ENCODE measurements around the gene ZDHHC14. TPM values are rescaled to one million over a fixed set of nuclear protein-coding genes. Genes with fewer than 3 reads are reported as not detected.

ZDHHC14 gene
- total RNA-seq, 4 donors from 2014 or later = 7.3 to 14.4 (median 8.1) TPM

- no peak overlapping the region for H3K27ac ChIP-seq
- ATAC-seq = no peak
- WGBS, 2 donors (ENCODE audit: low coverage in 1 of 2) = 40 to 77% methylated on average over 1 to 5 of the region's 5 CpGs
These were observed 29.1 kb downstream of the ZDHHC14 start for GRCh38 chr6:157410045-157410444.

GRCh38 chr6:157411368-157411767, 30.4 kb downstream of the ZDHHC14 start:
- Histone ChIP-seq H3K27ac (no peak overlapping the region), H3K27me3 (no peaks in the 10 kb centered on the region), H3K4me1 (no peaks in the 10 kb centered on the region), H3K36me3 (no peaks in the 10 kb centered on the region), H3K9me3 (no peaks in the 10 kb centered on the region), H3K4me3 (no peak overlapping the region)
- WGBS, 2 donors (ENCODE audit: low coverage in 1 of 2) = 90 to 100% methylated on average over 1 of the region's 1 CpG
- ATAC-seq = no peak
- TF ChIP-seq EP300 (IDR thresholded peaks at IDR 0.05) (no peak), POLR2AphosphoS5 (IDR thresholded peaks at IDR 0.05) (no peak), POLR2A (IDR thresholded peaks at IDR 0.05) (no peak), CTCF (IDR thresholded peaks at IDR 0.05) (no peak)

More at GRCh38 chr6:157410045-157410444, 29.1 kb downstream of the ZDHHC14 start:
- Histone ChIP-seq H3K36me3 (no peaks in the 10 kb centered on the region), H3K9me3 (no peaks in the 10 kb centered on the region), H3K4me3 (no peak overlapping the region), H3K27me3 (no peaks in the 10 kb centered on the region), H3K4me1 (no peaks in the 10 kb centered on the region)
- no peak for TF ChIP-seq EP300 (IDR thresholded peaks at IDR 0.05)
- no peak for TF ChIP-seq POLR2A (IDR thresholded peaks at IDR 0.05)
- TF ChIP-seq CTCF (IDR thresholded peaks at IDR 0.05) = no peak
- no peak for TF ChIP-seq POLR2AphosphoS5 (IDR thresholded peaks at IDR 0.05)

GRCh38 chr6:157412791-157413190, 31.8 kb downstream of the ZDHHC14 start:
- no peak for ATAC-seq
- WGBS, 2 donors (ENCODE audit: low coverage in 1 of 2) = 78 to 87% methylated on average over 8 of the region's 11 CpGs
- Histone ChIP-seq H3K4me1 (no peaks in the 10 kb centered on the region), H3K4me3 (no peak overlapping the region), H3K36me3 (no peaks in the 10 kb centered on the region), H3K27ac (no peak overlapping the region), H3K27me3 (no peaks in the 10 kb centered on the region), H3K9me3 (no peaks in the 10 kb centered on the region)
- TF ChIP-seq POLR2A (IDR thresholded peaks at IDR 0.05) (no peak), EP300 (IDR thresholded peaks at IDR 0.05) (no peak), CTCF (IDR thresholded peaks at IDR 0.05) (no peak), POLR2AphosphoS5 (IDR thresholded peaks at IDR 0.05) (no peak)

GRCh38 chr6:157420497-157420896, 39.5 kb downstream of the ZDHHC14 start:
- Histone ChIP-seq H3K9me3 (no peaks in the 10 kb centered on the region), H3K27ac (no peak overlapping the region), H3K4me3 (no peak overlapping the region), H3K4me1 (no peaks in the 10 kb centered on the region), H3K27me3 (no peaks in the 10 kb centered on the region), H3K36me3 (no peaks in the 10 kb centered on the region)
- WGBS, 2 donors (ENCODE audit: low coverage in 1 of 2) = 75% methylated on average over 5 to 7 of the region's 8 CpGs
- ATAC-seq = no peak
- TF ChIP-seq EP300 (IDR thresholded peaks at IDR 0.05) (no peak), POLR2A (IDR thresholded peaks at IDR 0.05) (no peak), POLR2AphosphoS5 (IDR thresholded peaks at IDR 0.05) (no peak), CTCF (IDR thresholded peaks at IDR 0.05) (no peak)

- Histone ChIP-seq H3K36me3 (no peaks in the 10 kb centered on the region), H3K9me3 (no peaks in the 10 kb centered on the region), H3K4me1 (no peaks in the 10 kb centered on the region), H3K27ac (no peak overlapping the region), H3K27me3 (no peaks in the 10 kb centered on the region), H3K4me3 (no peak overlapping the region)
- no peak for TF ChIP-seq CTCF (IDR thresholded peaks at IDR 0.05)
- TF ChIP-seq POLR2A (IDR thresholded peaks at IDR 0.05) = no peak
- no peak for TF ChIP-seq POLR2AphosphoS5 (IDR thresholded peaks at IDR 0.05)
- TF ChIP-seq EP300 (IDR thresholded peaks at IDR 0.05) = no peak
- ATAC-seq = no peak
- WGBS, 2 donors (ENCODE audit: low coverage in 1 of 2) = 66 to 72% methylated on average over 4 to 9 of the region's 11 CpGs
These were observed 43.6 kb downstream of the ZDHHC14 start for GRCh38 chr6:157424491-157425020.
